Common myeloid progenitor, CD34-positive (primary cell): ENCODE data around the gene RAB31.

ENCODE experiments used
- CTCF ChIA-PET: fragments of 350-600 bp; sonication (Branson Sonifier 250); formaldehyde crosslinking; loops from one replicate; lab custom pipeline; 2021; ENCODE audit warnings: antibody characterized with exemption; lab: Charles Lee
- POLR2A ChIA-PET: fragments of 350-600 bp; sonication (Branson Sonifier 250); formaldehyde crosslinking; loops from one replicate; lab custom pipeline; 2021; ENCODE audit warnings: antibody characterized with exemption; lab: Charles Lee
- DNase-seq, 3 donors: peaks; one replicate each; pipeline versions ENCODE4 v3.0.0 to v3.0.0-alpha.2; 2013
- H3K27ac ChIP-seq, 2 experiments: 1 replicate in 1 of 2; 2 replicates in 1 of 2; pipeline ENCODE4 v1.7.0; 2013; ENCODE audit warnings: inconsistent platforms in 2 of 2, low read length in 2 of 2, mild to moderate bottlenecking in 2 of 2, low read depth in 1 of 2, moderate library complexity in 1 of 2; ENCODE audit not compliant: severe bottlenecking in 2 of 2, insufficient read depth in 1 of 2, poor library complexity in 1 of 2
- H3K27me3 ChIP-seq, 5 experiments: replicated peaks in 2 of 5; 1 replicate in 3 of 5; 2 replicates in 2 of 5; pipeline versions ENCODE4 v1.6.1 to v1.7.0; 2013; ENCODE audit warnings: low read length in 4 of 5, mild to moderate bottlenecking in 2 of 5, moderate library complexity in 2 of 5, inconsistent platforms in 1 of 5; ENCODE audit not compliant: insufficient read depth in 5 of 5, control insufficient read depth in 4 of 5
- H3K36me3 ChIP-seq, 4 experiments: 1 replicate in 2 of 4; 2 replicates in 2 of 4; pipeline versions ENCODE4 v1.6.1 to v1.7.0; 2013; ENCODE audit warnings: low read length in 3 of 4, control low read depth in 1 of 4, mild to moderate bottlenecking in 1 of 4; ENCODE audit not compliant: control insufficient read depth in 4 of 4, insufficient read depth in 4 of 4
- H3K4me1 ChIP-seq, 4 experiments: 1 replicate in 3 of 4; 2 replicates in 1 of 4; pipeline versions ENCODE4 v1.6.1 to v1.7.1; 2013; ENCODE audit warnings: low read length in 3 of 4, mild to moderate bottlenecking in 3 of 4, control low read depth in 1 of 4, inconsistent platforms in 1 of 4, moderate library complexity in 1 of 4; ENCODE audit not compliant: control insufficient read depth in 4 of 4, insufficient read depth in 4 of 4; ENCODE audit errors: control extremely low read depth in 1 of 4
- H3K4me3 ChIP-seq, 7 experiments: 1 replicate in 4 of 7; 2 replicates in 3 of 7; pipeline versions ENCODE4 v1.5.1 to v1.7.0; 2013; ENCODE audit warnings: mild to moderate bottlenecking in 7 of 7, low read length in 6 of 7, moderate library complexity in 6 of 7, inconsistent platforms in 2 of 7, low read depth in 2 of 7, control low read depth in 1 of 7; ENCODE audit not compliant: insufficient read depth in 4 of 7, control insufficient read depth in 1 of 7; ENCODE audit errors: extremely low read depth in 1 of 7
- H3K9me3 ChIP-seq, 5 experiments: 1 replicate in 4 of 5; 2 replicates in 1 of 5; pipeline versions ENCODE4 v1.6.1 to v1.7.1; 2013; ENCODE audit warnings: low read length in 4 of 5, mild to moderate bottlenecking in 2 of 5, inconsistent platforms in 1 of 5, low read depth in 1 of 5, moderate library complexity in 1 of 5; ENCODE audit not compliant: control insufficient read depth in 4 of 5, insufficient read depth in 2 of 5; ENCODE audit errors: control extremely low read depth in 1 of 5
- WGBS: methylation state at CpG from one replicate; pipeline ENCODE4 v1.1.5; 2013; ENCODE audit not compliant: insufficient coverage; 5-methylcytosine and 5-hydroxymethylcytosine counted together

RAB31 gene

GRCh38 chr18:9803063-9803697 lies 95.1 kb downstream of the RAB31 start:
- H3K9me3 ChIP-seq = peaks cover 0 to 3% (median 0%) of the 10 kb centered on the region in 5 experiments
- ChIA-PET CTCF (interaction anchor here (1.0 to 4.3 kb wide), 4 partner anchors 10 to 147 kb away, joined by 4 to 17 read pairs (median 8); no protein-coding TSS in a partner anchor), POLR2A (interaction anchor here (0.6 kb wide), 1 partner anchor 824 kb away, joined by 3 read pairs; no protein-coding TSS in a partner anchor)
- peak; percentile 61 to 86 (median 73) for DNase-seq
- H3K27ac ChIP-seq = peak overlapping the region in 1 of 2 experiments; percentile 82
- H3K36me3 ChIP-seq = peaks cover 0 to 8% (median 0%) of the 10 kb centered on the region in 4 experiments
- peaks cover 0 to 5% (median 4%) of the 10 kb centered on the region in 4 experiments for H3K4me1 ChIP-seq
- no peak overlapping the region for H3K4me3 ChIP-seq
- 100% methylated on average over 4 of the region's 6 CpGs for WGBS
- no peaks in the 10 kb centered on the region for H3K27me3 ChIP-seq

GRCh38 chr18:9803698-9804516 lies 95.8 kb downstream of the RAB31 start:
- DNase-seq = peak in 2 of 3 donors; percentile 18 to 33
- H3K27ac ChIP-seq = peak overlapping the region in 1 of 2 experiments; percentile 82
- H3K4me1 ChIP-seq = peaks cover 0 to 5% (median 4%) of the 10 kb centered on the region in 4 experiments
- no peak overlapping the region for H3K4me3 ChIP-seq
- peaks cover 0 to 3% (median 0%) of the 10 kb centered on the region in 5 experiments for H3K9me3 ChIP-seq
- 89% methylated on average over 14 of the region's 19 CpGs for WGBS
- H3K36me3 ChIP-seq = peaks cover 0 to 8% (median 0%) of the 10 kb centered on the region in 4 experiments
- CTCF ChIA-PET = interaction anchor here (1.2 to 4.3 kb wide), 4 partner anchors 10 to 147 kb away, joined by 3 to 17 read pairs (median 8); no protein-coding TSS in a partner anchor
- no peaks in the 10 kb centered on the region for H3K27me3 ChIP-seq
- POLR2A ChIA-PET = no interaction called here

- peaks cover 0 to 3% (median 0%) of the 10 kb centered on the region in 5 experiments for H3K9me3 ChIP-seq
- ChIA-PET CTCF (interaction anchor here (1.2 to 4.3 kb wide), 2 partner anchors 31 to 146 kb away, joined by 3 to 17 read pairs; no protein-coding TSS in a partner anchor), POLR2A (no interaction called here)
- DNase-seq = no peak
- H3K4me1 ChIP-seq = peaks cover 0 to 5% (median 4%) of the 10 kb centered on the region in 4 experiments
- WGBS = 95% methylated on average over 5 of the region's 5 CpGs
- H3K36me3 ChIP-seq = peaks cover 0 to 8% (median 0%) of the 10 kb centered on the region in 4 experiments
- H3K27ac ChIP-seq = peak overlapping the region in 1 of 2 experiments; percentile 82
- H3K27me3 ChIP-seq = no peaks in the 10 kb centered on the region
- no peak overlapping the region for H3K4me3 ChIP-seq
Observed at GRCh38 chr18:9804517-9805104, 96.5 kb downstream of the RAB31 start.

GRCh38 chr18:9806905-9807304 lies 98.8 kb downstream of the RAB31 start:
- H3K4me3 ChIP-seq = no peak overlapping the region
- DNase-seq = no peak
- ChIA-PET POLR2A (no interaction called here), CTCF (no interaction called here)
- H3K36me3 ChIP-seq = peaks cover 0 to 8% (median 0%) of the 10 kb centered on the region in 4 experiments
- H3K27ac ChIP-seq = no peak overlapping the region
- 91% methylated on average over 9 of the region's 9 CpGs for WGBS
- no peaks in the 10 kb centered on the region for H3K27me3 ChIP-seq
- peaks cover 0 to 3% (median 0%) of the 10 kb centered on the region in 5 experiments for H3K9me3 ChIP-seq
- peaks cover 0 to 5% (median 4%) of the 10 kb centered on the region in 4 experiments for H3K4me1 ChIP-seq

- Histone ChIP-seq H3K27ac (no peak overlapping the region), H3K4me3 (no peak overlapping the region), H3K27me3 (no peaks in the 10 kb centered on the region), H3K36me3 (peaks cover 0 to 8% (median 0%) of the 10 kb centered on the region in 4 experiments), H3K4me1 (peaks cover 0 to 5% (median 3%) of the 10 kb centered on the region in 4 experiments), H3K9me3 (peaks cover 0 to 3% (median 0%) of the 10 kb centered on the region in 5 experiments)
- POLR2A ChIA-PET = no interaction called here
- 95% methylated on average over 16 of the region's 21 CpGs for WGBS
- CTCF ChIA-PET = interaction anchor here (1.9 kb wide), 1 partner anchor 8 kb away, joined by 4 read pairs; no protein-coding TSS in a partner anchor
- DNase-seq = no peak
Observed at GRCh38 chr18:9808295-9809241, 100.5 kb downstream of the RAB31 start.

GRCh38 chr18:9809697-9810096 lies 101.6 kb downstream of the RAB31 start:
- DNase-seq = no peak
- Histone ChIP-seq H3K4me1 (no peaks in the 10 kb centered on the region), H3K27ac (no peak overlapping the region), H3K4me3 (no peak overlapping the region), H3K27me3 (no peaks in the 10 kb centered on the region), H3K36me3 (peaks cover 0 to 5% (median 0%) of the 10 kb centered on the region in 4 experiments), H3K9me3 (peaks cover 0 to 3% (median 0%) of the 10 kb centered on the region in 5 experiments)
- whole genome bisulfite sequencing = 100% methylated on average over 6 of the region's 6 CpGs
- CTCF ChIA-PET = interaction anchor here (1.9 kb wide), 1 partner anchor 9 kb away, joined by 4 read pairs; no protein-coding TSS in a partner anchor
- POLR2A ChIA-PET = no interaction called here
